NCI-H1092 treated with DMSO at 0.1 percent for 48 hours (cell line): Measurements from ENCODE around the gene DDX31.

ENCODE experiments used
- DNase-seq: peaks from one replicate; lab custom pipeline; 2025; lab: John Stamatoyannopoulos, UW

The DDX31 gene

DNA sequence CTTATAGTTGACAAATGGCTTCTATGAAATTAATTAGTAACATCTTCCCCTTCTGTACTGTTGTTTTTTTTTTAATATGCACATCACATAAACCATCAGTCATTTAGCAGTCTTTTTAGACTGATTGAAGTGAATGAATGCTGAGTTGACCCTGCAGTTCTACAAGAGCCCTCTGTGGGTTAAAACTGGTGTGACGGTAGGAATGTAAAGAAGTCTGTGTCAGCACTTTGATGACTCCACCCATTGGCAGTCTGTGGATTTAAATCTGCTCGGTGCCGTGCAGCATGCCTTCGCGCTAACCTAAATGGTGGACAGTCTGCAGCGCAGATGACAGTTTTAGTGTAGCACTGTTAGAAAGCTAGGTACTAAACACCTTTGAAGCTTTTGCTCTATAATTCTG is 3.6 kb upstream of the DDX31 start:
- no peak for DNase-seq

GRCh38 chr9:132672413-132672690 is 2.6 kb upstream of the DDX31 start:
- no peak for DNase-seq

- DNase-seq, result no peak
These were observed 2.0 kb upstream of the DDX31 start for GRCh38 chr9:132671620-132672412.

- peak; percentile 54 for DNase-seq
These were observed 941 bp upstream of the DDX31 start, which contains the start of gene GTF3C4 for GRCh38 chr9:132670457-132671391. TSS of gene GTF3C4 (plus strand) at chr9:132670464. CDS start at chr9:132670599, 135 bp downstream.

DNA sequence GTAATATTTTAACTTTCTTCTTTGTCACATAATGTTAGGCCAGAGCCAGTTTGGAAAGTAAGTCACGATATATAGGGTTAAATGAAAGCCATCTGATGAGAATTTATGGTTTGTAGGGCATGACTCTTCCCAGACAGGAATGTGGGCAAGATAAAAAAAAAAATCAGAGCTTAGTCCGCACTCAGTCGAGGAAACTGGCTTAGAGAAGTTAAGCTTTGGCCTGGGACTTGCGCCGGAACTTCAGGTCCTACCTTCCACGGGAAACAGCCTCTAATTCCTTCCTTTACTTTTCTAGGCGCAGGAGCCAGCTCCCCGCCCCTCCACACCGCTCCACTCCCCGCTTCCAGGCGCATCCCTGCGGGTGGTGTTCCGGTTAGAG is 475 bp downstream of the DDX31 start:
- peak; percentile 46 for DNase-seq

- no peak for DNase-seq
These were observed 5.9 kb downstream of the DDX31 start for GRCh38 chr9:132663851-132664250.

DNA sequence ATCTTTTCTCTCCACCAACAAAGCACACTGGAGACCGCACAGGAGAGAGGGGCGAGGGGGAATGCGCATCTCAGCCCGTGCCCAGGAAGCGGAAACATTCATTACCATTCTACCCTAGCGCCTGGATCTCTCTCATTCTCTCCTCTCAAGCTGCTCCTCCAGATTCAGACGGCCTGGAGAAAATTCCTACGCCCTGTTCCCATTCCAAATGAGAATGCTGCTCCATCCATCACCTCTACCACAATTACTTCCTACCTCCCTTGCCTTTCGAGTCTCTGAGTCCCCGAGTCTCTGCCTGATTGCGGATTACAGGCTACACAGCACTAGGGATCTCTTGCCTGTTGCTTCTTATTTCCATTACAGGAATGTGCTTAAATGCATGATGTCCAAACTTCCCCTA is 6.7 kb downstream of the DDX31 start:
- no peak for DNase-seq

DNA sequence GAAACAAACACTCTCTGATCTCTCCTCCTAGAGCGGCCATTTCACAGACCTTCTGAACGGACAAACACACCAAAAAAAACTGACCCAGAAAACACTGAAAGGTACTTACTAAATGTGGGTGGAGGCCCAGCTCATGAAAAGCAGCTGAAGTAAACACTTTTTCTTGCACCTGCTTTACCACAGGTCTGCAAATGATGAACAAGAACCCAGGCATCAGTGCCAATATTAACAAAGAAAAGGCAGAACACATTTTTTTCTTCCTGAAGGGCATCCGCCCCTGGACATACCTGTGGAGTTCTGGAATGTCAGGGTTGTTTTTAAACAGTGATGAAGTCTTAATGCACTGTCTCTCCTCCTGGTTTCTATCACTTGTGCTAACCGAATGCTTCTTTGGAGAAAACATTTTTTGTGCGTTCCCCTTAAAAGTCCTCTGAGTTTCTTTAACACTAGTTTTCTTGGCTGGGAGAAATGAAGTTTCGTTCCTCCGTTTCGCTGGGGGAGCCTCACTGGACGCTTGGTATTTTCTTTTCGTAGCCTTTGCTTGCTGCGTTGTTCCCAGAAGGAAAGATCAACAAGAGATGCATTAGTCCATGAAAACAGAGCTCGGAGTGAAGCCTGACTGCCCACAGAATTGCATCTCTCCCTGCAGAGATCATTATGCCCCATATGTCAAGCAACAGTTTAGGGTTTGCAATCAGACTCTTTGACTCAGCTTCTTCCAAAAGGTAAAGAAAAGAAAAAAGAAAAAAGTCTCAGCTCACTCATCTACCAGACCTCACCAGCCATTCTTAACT is 7.4 kb downstream of the DDX31 start:
- DNase-seq, result no peak

DNA sequence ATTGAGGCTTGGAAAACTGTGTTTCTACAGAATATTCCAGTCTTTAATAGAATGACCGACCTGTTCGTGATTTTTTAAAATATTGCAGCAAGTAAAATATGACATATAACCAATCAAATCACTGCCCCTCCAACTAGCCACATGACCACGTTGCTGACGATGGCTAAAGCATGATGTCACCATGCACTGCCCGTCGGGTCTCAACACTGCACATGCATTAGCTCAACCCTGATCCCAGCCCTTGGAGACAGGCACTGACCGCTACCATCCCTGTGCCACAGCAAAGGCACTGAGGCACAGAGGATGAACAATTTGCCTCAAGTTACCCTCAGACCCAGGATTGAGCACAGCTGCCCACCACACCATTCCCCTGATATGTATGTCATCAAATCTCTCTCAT is 13.5 kb downstream of the DDX31 start:
- DNase-seq, result no peak

DNA sequence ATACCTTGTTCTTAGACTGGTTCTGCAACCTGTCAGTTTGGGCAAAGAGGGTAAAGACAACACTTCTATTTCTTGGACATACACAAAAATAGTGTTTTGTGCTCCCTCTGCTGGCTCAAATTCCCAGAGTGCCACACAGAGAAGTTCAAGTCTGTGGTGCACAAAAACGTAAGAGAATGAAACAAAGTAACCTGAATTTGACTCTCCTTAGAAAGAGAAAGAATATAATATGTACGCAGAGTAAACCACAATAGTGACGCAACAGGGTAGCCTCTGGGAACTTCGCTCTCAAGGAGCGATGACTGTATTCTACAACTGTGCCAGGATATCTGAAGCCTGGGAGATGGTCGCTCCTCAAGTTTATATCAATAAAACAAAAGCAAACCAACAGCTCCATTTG is 18.5 kb downstream of the DDX31 start:
- peak; percentile 29 for DNase-seq

GRCh38 chr9:132648685-132649084 is 21.1 kb downstream of the DDX31 start:
- no peak for DNase-seq

DNA sequence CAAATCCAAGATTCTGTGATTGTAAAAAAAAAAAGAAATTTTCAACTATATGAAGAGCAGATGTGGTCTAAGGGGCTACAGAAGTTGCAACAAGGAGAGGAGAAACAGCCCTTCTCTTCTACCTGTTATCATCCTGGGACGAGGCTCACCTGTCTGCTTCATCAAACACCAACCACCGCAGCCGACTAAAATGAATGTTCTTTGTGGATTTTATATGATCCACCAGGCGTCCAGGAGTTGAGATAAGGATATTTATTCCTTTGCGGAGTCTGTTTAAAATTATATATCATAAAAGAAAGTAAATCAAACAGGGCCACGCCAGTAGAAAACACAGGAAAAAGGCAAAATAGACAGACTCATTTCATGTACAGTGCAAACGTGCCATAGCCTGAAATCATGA is 21.5 kb downstream of the DDX31 start:
- no peak for DNase-seq

DNA sequence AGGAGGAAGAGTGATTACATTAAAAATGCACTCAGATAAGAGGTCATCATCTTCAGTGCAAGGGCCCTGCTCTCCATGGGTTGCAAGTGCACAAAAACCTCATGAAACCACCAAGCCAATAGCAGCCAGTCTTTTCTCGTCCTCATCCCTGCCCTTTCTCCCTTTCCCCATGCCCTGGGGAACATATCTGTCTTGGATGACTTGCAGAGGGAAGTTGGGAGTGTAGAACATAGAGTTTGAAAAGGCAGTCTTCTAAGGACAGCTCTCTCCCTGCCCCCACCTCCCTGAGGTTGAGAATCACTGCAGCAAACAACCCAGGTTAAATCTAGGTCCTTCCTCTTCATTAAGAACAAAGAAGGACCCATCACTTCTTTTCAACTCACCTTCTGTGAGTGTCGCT is 22.0 kb downstream of the DDX31 start:
- DNase-seq, result no peak

DNA sequence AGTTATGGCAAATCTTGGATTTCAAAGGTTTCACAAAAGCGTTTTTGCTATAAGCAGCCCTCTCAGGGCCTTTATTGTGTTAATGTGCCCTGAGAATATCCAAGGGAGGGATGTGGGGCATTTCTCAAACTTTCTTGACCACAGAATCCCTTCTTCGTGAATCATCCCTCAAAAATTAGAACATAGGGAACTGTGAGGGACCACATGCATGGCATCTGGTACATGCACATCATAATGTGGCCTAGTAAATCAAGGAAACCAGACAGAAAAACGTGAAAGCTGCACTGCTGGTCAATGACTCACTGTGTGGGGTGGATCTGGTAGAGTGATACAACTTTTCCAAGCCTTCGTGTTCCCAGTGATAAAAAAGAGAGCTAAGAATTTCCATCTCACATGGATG is 22.4 kb downstream of the DDX31 start:
- DNase-seq, result no peak

DNA sequence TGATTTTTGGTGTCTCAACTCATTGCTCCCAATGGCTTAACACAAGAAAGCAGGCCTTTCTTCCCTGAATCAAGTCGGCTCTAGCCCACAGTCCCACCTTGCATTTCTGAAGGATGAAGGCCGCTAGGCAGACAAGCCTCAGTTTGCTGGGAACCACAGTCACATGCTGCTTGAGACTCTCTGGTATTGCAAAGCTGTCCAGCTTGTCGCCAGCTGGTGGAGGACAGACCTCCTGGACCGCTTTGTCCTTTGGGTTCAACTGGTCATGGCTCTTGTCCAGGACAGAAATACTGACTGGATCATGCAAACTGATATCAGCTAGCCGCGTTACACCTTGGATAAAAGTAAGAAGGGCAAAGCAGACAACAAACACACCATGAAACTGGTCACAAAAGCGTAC is 23.1 kb downstream of the DDX31 start:
- no peak for DNase-seq

DNA sequence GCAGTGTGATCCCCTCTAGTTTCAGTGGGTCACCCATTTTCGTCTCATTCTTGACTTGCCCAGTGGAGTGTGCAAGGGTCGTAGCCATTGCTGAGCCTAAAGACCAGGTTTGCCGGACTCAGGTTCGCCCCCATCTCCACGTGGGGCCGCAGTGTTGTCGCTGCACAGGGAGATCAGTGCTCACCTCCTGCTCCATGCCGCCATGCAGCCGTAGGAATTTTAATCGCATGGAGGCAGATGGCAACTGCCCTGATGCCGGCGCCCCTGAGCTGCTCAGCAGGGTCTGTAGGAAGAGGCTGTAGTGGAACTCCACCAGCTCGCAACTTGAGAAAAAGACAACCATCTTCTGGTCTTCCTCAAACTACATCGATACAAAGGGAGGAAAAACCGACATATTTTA is 24.1 kb downstream of the DDX31 start:
- DNase-seq, result no peak

DNA sequence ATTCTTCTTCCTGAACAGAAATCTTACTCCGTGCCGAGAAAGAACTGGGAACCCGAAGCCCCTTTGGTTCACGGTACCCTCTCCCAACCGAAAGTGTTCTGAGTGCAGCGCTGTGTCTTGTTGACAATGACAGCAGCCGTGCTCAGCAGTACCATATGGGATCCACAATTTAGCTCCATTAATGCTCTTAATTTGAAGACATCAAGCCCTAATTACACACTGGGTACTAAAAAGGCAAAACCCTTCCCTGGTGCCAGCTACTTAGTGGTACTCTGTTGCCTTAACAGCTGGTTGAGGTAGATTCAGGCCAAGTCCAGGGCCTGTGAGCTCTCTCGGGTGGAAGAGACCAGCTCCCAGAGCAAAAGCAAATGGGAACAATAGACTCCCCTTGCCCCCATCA is 24.5 kb downstream of the DDX31 start:
- peak; percentile 28 for DNase-seq

GRCh38 chr9:132644251-132644650 is 25.5 kb downstream of the DDX31 start:
- DNase-seq, result no peak

DNA sequence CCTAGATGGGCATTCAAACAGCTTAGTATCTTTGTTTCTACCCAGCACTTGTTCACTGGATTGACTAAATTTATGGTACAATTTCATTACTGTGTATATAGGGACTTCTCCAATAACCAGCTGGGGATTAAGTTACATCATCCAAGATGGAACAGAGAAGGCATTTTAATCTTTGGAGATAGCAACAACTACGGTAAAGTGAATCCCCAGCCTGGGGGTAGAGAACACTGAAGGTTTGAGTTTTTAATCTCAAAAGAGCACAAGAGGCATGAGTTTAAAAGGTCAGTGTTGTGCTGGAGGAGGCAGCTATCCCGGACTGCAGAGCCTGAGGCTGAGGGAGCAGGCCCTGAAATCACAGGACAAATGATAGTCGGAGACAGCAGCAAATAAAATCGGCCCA is 28.6 kb downstream of the DDX31 start:
- no peak for DNase-seq

GRCh38 chr9:132639322-132639721 is 30.5 kb downstream of the DDX31 start:
- DNase-seq, result peak; percentile 65

DNA sequence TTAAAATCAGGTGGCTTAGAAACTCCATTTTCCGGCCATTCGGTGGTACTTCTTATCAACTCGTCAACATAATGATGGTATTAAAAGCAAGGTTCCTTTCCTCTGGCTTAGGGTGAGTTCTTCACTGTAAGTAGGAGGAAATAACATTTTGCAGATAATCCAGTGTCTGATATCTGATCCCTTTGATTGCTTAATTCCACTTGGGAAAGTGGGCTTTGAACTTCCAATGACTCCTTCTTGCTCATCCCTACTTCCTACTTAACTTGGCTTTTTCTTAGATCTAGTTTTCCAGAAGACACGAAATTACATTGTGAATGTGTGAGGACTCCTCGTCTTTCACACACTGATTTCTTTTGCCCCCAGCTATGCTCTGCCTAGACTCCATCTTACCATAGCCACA is 31.5 kb downstream of the DDX31 start:
- DNase-seq, result peak; percentile 48

GRCh38 chr9:132637801-132638200 is 32.0 kb downstream of the DDX31 start:
- no peak for DNase-seq

DNA sequence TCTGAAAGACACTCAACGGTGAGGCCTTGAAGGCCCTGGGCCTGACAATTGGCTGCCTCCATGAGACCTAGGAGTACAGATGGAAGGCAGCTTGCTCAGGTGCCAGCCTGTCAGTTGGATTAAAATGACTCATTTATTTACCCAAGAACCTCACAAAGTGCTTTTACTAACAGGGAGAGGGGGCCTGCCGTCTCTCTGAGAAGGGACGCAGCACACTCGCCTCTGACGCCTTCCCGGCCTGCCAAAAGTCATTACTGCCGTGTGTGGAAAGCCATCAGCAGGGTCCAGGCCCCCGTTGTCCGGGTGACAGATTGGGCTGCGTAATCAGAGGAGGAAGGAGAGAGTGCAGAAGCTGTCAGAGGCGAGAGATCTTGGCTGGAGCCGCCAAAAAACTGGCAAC is 32.4 kb downstream of the DDX31 start:
- peak; percentile 98 for DNase-seq
